GM12878 (cell line): ENCODE data around the gene BCAS2. TPM values are rescaled to one million over a fixed set of nuclear protein-coding genes. Genes with fewer than 3 reads are reported as not detected.

ENCODE experiments used
- ATAC-seq: fragments of 200-7000 bp; cut with Tn5 transposase; 3 replicates; pipeline ENCODE4 v1.9.1; 2020; ENCODE audit warnings: mild to moderate bottlenecking, moderate library complexity
- BruUV-seq: library from RNA; stranded (reverse); fragments of 400-500 nt; replicated peaks from 2 replicates; lab custom pipeline; 2021; lab: Mats Ljungman, UMichigan
- CTCF ChIA-PET: fragments of 300-600 bp; sonication (Branson Sonifier 250); formaldehyde crosslinking; extraction: SDS; loops from one replicate; lab custom pipeline; 2021; ENCODE audit warnings: inconsistent platforms; lab: Yijun Ruan, JAX
- POLR2A ChIA-PET: fragments of 350-600 bp; formaldehyde crosslinking; extraction: SDS; loops from one replicate; lab custom pipeline; 2021; ENCODE audit warnings: inconsistent platforms; lab: Charles Lee
- RAD21 ChIA-PET: fragments of 300-600 bp; sonication (Branson Sonifier 250); formaldehyde crosslinking; loops from one replicate; lab custom pipeline; 2023; ENCODE audit warnings: antibody characterized with exemption; ENCODE audit not compliant: unreplicated experiment; lab: Charles Lee
- SMC1A ChIA-PET: fragments of 300-600 bp; sonication (Branson Sonifier 250); formaldehyde crosslinking; loops from one replicate; lab custom pipeline; 2023; ENCODE audit not compliant: unreplicated experiment, uncharacterized antibody; lab: Charles Lee
- DNase-seq: peaks from one replicate; pipeline ENCODE4 v3.0.0-alpha.2; 2011; ENCODE audit warnings: low read depth, low spot score
- FAIRE-seq: peaks from 3 replicates; lab custom pipeline; 2011; peaks lifted over from hg19 to GRCh38; lab: Jason Lieb, UNC
- H2AFZ ChIP-seq: 2 replicates; pipeline ENCODE4 v1.6.0; 2011; ENCODE audit warnings: low read depth, low read length, control low read depth; ENCODE audit not compliant: control insufficient read depth
- H3K27ac ChIP-seq: 2 replicates; pipeline ENCODE4 v1.5.1; 2011; ENCODE audit warnings: control low read depth; ENCODE audit not compliant: control insufficient read depth, insufficient read depth
- H3K27me3 ChIP-seq, 2 experiments: replicated peaks in 1 of 2; 2 replicates each; pipeline versions ENCODE4 v1.6.0 to v1.6.1; 2011; ENCODE audit warnings: low read length in 1 of 2; ENCODE audit not compliant: control insufficient read depth in 2 of 2, insufficient read depth in 2 of 2
- H3K36me3 ChIP-seq, 2 experiments: 2 replicates each; pipeline ENCODE4 v1.5.1; 2011; ENCODE audit warnings: low read length in 1 of 2; ENCODE audit not compliant: control insufficient read depth in 2 of 2, insufficient read depth in 2 of 2
- H3K4me1 ChIP-seq: 2 replicates; pipeline ENCODE4 v1.6.1; 2011; ENCODE audit warnings: mild to moderate bottlenecking, low read length, moderate library complexity, mixed read lengths; ENCODE audit not compliant: control insufficient read depth, insufficient read depth
- H3K4me2 ChIP-seq: 2 replicates; pipeline ENCODE4 v1.6.0; 2011; ENCODE audit warnings: control low read depth; ENCODE audit not compliant: control insufficient read depth, insufficient read depth
- H3K4me3 ChIP-seq: fragments of 200-600 bp; sonication (generic); 2 replicates; pipeline ENCODE4 v1.5.1; 2016
- H3K79me2 ChIP-seq: 2 replicates; pipeline ENCODE4 v1.6.0; 2011; ENCODE audit warnings: low read length; ENCODE audit not compliant: control insufficient read depth, insufficient read depth
- H3K9ac ChIP-seq: 2 replicates; pipeline ENCODE4 v1.8.0; 2011; ENCODE audit warnings: low read length, control low read depth, mixed read lengths; ENCODE audit not compliant: control insufficient read depth, insufficient read depth
- H3K9me3 ChIP-seq: replicated peaks from 3 replicates; pipeline ENCODE4 v1.5.1; 2011; ENCODE audit warnings: mild to moderate bottlenecking, low read length; ENCODE audit not compliant: control insufficient read depth, insufficient read depth
- H4K20me1 ChIP-seq: 2 replicates; pipeline ENCODE4 v1.6.0; 2011; ENCODE audit not compliant: control insufficient read depth, insufficient read depth
- CEBPZ ChIP-seq: fragments of 150-350 bp; IDR thresholded peaks from 2 replicates; pipeline ENCODE4 v1.6.1; 2016; ENCODE audit warnings: low read depth, low read length
- EP300 ChIP-seq, 2 experiments: fragments of 150-350 bp in 1 of 2; IDR thresholded peaks; 2 replicates each; pipeline ENCODE4 v1.6.1; 2011 to 2012; ENCODE audit warnings: low read depth in 2 of 2, low read length in 2 of 2, borderline replicate concordance in 1 of 2, improper control_type of control experiment in 1 of 2, inconsistent platforms in 1 of 2; ENCODE audit not compliant: control insufficient read depth in 1 of 2
- MEF2B ChIP-seq: fragments of 450-650 bp; IDR thresholded peaks from 2 replicates; pipeline ENCODE4 v1.6.1; 2018; ENCODE audit warnings: mild to moderate bottlenecking, moderate library complexity; ENCODE audit not compliant: partially characterized antibody, poor library complexity, severe bottlenecking
- NFYB ChIP-seq: IDR thresholded peaks from 2 replicates; pipeline ENCODE4 v1.6.1; 2011; ENCODE audit warnings: low read depth, mild to moderate bottlenecking, low read length, improper control_type of control experiment, moderate library complexity; ENCODE audit not compliant: insufficient read depth
- PAX8 ChIP-seq: fragments of 450-650 bp; IDR thresholded peaks from 2 replicates; pipeline ENCODE4 v1.6.1; 2017; ENCODE audit warnings: mild to moderate bottlenecking, moderate library complexity
- RAD21 ChIP-seq: IDR thresholded peaks from 2 replicates; pipeline ENCODE4 v1.6.1; 2011; ENCODE audit warnings: mild to moderate bottlenecking, low read depth, low read length, moderate library complexity; ENCODE audit not compliant: insufficient read depth
- RAD51 ChIP-seq: fragments of 450-650 bp; IDR thresholded peaks from 2 replicates; pipeline ENCODE4 v1.6.1; 2016; ENCODE audit warnings: moderate library complexity, mild to moderate bottlenecking, inconsistent platforms
- RELA ChIP-seq: fragments of 450-650 bp; IDR thresholded peaks from 2 replicates; pipeline ENCODE4 v1.8.0; 2014; ENCODE audit warnings: borderline replicate concordance; ENCODE audit not compliant: partially characterized antibody
- RELB ChIP-seq: fragments of 450-650 bp; IDR thresholded peaks from 2 replicates; pipeline ENCODE4 v1.6.1; 2017; ENCODE audit warnings: low read depth, mild to moderate bottlenecking, moderate library complexity
- SREBF1 ChIP-seq: IDR thresholded peaks from 2 replicates; pipeline ENCODE4 v1.6.1; 2012; ENCODE audit warnings: mild to moderate bottlenecking, low read length
- TCF3 ChIP-seq: IDR thresholded peaks from 2 replicates; pipeline ENCODE4 v1.6.1; 2012; ENCODE audit warnings: low read depth, mild to moderate bottlenecking, low read length, borderline replicate concordance; ENCODE audit not compliant: insufficient read depth
- ZNF274 ChIP-seq: IDR thresholded peaks from one replicate; pipeline ENCODE4 v1.8.0; 2011; ENCODE audit not compliant: insufficient read length, insufficient read depth
- ZNF622 ChIP-seq: fragments of 450-650 bp; IDR thresholded peaks from 2 replicates; pipeline ENCODE4 v1.6.1; 2017; ENCODE audit warnings: mild to moderate bottlenecking, inconsistent platforms
- WGBS: methylation state at CpG from one replicate; pipeline ENCODE4 v1.1.6; 2016; ENCODE audit warnings: low lambda C conversion rate; ENCODE audit not compliant: insufficient replicate concordance, insufficient coverage; ENCODE audit errors: missing lambda C conversion rate; 5-methylcytosine and 5-hydroxymethylcytosine counted together
- in situ Hi-C: fragments of 300-500 bp; cut with MboI; formaldehyde crosslinking; loops from 9 replicates; pipeline ENCODE4 v1.14.3; 2018; ENCODE audit warnings: mixed read lengths
- intact Hi-C: fragments of 100-400 bp; cut with micrococcal nuclease; formaldehyde crosslinking; loops from one replicate; pipeline ENCODE4 v1.14.2; 2022; ENCODE audit not compliant: unreplicated experiment
- polyA plus RNA-seq, 11 experiments: library from polyadenylated mRNA; depleted of rRNA in 4 of 11; unstranded in 6 of 11; stranded (reverse) in 5 of 11; fragments of >200 nt; fragmentation: Nextera tagmentation in 4 of 11; fragmentation: Illumina TruSeq in 1 of 11; extraction: Ambion mirVana in 4 of 11; extraction: Trizol in 1 of 11; gene quantifications; 1 replicate in 1 of 11; 2 replicates in 10 of 11; pipeline versions ENCODE4 v1.2.1 to v1.2.3, GENCODE V29; 2011 to 2016; ENCODE audit warnings: inconsistent platforms in 2 of 11, missing spikeins in 2 of 11, low read depth in 1 of 11
- total RNA-seq, 4 experiments: library from RNA; depleted of rRNA in 3 of 4; stranded (reverse); fragments of >200 nt in 3 of 4; fragmentation: Illumina TruSeq in 1 of 4; extraction: Trizol in 1 of 4; gene quantifications; 2 replicates each; pipeline versions ENCODE4 v1.2.1 to v1.2.3, GENCODE V29; 2013 to 2021
- TF ChIP-seq, protein P1 (sequence below): fragments of 450-650 bp; IDR thresholded peaks from 2 replicates; pipeline ENCODE4 v1.6.1; 2016; ENCODE audit warnings: mild to moderate bottlenecking
- TF ChIP-seq, protein P2 (sequence below): fragments of 450-650 bp; formaldehyde crosslinking; IDR thresholded peaks from 2 replicates; pipeline ENCODE4 v1.4.0; 2022; ENCODE audit warnings: mild to moderate bottlenecking, moderate library complexity

The BCAS2 gene
- total and polyA plus RNA-seq, 10 of the 15 experiments (the other 5 are each of a cell fraction or from before 2014, with no cell fraction given) = 37.3 to 129 (median 60.7) TPM

DNA sequence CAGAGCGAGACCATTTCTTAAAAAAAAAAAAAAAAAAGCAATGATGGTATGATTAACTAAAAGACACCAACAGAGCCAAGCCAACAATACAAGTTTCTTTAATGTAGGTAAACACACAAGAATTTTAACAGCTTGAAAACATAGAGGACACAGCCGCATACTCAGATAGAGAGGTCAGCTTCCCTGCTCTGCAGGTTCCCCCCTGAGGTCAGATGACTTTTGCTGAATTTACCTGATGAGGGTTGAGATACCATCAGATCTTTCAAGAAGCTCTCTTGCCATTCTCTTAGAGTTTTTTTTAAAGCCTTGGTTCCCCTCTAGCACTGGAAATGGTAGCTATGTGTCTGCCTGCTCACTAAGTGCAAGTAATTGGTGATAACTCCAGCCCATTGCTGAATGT lies 31.1 kb downstream of the BCAS2 start:
- H3K4me2 ChIP-seq = no peak overlapping the region
- no peaks in the 10 kb centered on the region for H3K79me2 ChIP-seq
- BruUV-seq = no TSS peak
- H3K4me1 ChIP-seq = no peaks in the 10 kb centered on the region
- POLR2A ChIA-PET = no interaction called here
- H2AFZ ChIP-seq = no peak overlapping the region
- WGBS = 100% methylated on average over 2 of the region's 2 CpGs
- DNase-seq = no peak
- in situ Hi-C loops (loop anchor here (10.0 kb wide), 1 partner anchor 576 kb away; the partner anchor contains the start of gene OLFML3), intact Hi-C loops (no loop called here)
- no peak overlapping the region for H3K9ac ChIP-seq
- H3K27me3 ChIP-seq = no peaks in the 10 kb centered on the region
- no peak overlapping the region for H3K4me3 ChIP-seq
- no peaks in the 10 kb centered on the region for H3K9me3 ChIP-seq
- CTCF ChIA-PET = no interaction called here
- no peaks in the 10 kb centered on the region for H4K20me1 ChIP-seq
- RAD21 ChIA-PET = interaction anchor here (1.4 kb wide), 1 partner anchor 9 kb away, joined by 4 read pairs; no protein-coding TSS in a partner anchor
- H3K36me3 ChIP-seq = no peaks in the 10 kb centered on the region
- no peak for ATAC-seq
- FAIRE-seq = no peak
- no peak overlapping the region for H3K27ac ChIP-seq
- SMC1A ChIA-PET = interaction anchor here (0.6 to 1.3 kb wide), 2 partner anchors 44 to 82 kb away, joined by 3 read pairs; no protein-coding TSS in a partner anchor
- TF ChIP-seq TCF3 = no peak
- TF ChIP-seq, protein P1, sequence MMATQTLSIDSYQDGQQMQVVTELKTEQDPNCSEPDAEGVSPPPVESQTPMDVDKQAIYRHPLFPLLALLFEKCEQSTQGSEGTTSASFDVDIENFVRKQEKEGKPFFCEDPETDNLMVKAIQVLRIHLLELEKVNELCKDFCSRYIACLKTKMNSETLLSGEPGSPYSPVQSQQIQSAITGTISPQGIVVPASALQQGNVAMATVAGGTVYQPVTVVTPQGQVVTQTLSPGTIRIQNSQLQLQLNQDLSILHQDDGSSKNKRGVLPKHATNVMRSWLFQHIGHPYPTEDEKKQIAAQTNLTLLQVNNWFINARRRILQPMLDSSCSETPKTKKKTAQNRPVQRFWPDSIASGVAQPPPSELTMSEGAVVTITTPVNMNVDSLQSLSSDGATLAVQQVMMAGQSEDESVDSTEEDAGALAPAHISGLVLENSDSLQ = no peak
- TF ChIP-seq, protein P2, sequence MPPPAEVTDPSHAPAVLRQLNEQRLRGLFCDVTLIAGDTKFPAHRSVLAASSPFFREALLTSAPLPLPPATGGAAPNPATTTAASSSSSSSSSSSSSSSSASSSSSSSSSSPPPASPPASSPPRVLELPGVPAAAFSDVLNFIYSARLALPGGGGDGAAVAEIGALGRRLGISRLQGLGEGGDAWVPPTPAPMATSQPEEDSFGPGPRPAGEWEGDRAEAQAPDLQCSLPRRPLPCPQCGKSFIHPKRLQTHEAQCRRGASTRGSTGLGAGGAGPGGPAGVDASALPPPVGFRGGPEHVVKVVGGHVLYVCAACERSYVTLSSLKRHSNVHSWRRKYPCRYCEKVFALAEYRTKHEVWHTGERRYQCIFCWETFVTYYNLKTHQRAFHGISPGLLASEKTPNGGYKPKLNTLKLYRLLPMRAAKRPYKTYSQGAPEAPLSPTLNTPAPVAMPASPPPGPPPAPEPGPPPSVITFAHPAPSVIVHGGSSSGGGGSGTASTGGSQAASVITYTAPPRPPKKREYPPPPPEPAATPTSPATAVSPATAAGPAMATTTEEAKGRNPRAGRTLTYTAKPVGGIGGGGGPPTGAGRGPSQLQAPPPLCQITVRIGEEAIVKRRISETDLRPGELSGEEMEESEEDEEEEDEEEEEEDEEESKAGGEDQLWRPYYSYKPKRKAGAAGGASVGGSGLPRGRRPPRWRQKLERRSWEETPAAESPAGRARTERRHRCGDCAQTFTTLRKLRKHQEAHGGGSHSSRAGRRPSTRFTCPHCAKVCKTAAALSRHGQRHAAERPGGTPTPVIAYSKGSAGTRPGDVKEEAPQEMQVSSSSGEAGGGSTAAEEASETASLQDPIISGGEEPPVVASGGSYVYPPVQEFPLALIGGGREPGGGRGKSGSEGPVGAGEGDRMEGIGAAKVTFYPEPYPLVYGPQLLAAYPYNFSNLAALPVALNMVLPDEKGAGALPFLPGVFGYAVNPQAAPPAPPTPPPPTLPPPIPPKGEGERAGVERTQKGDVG = no peak
- TF ChIP-seq RELB = no peak
- no peak for TF ChIP-seq CEBPZ
- TF ChIP-seq MEF2B = no peak
- no peak for TF ChIP-seq PAX8
- no peak for TF ChIP-seq SREBF1
- TF ChIP-seq EP300 (IDR thresholded peaks at IDR 0.05; ENCODE audit: borderline replicate concordance in 1 of 2, control insufficient read depth in 1 of 2, low read depth in 2 of 2, low read length in 2 of 2) = no peak
- TF ChIP-seq ZNF622 = no peak
- no peak for TF ChIP-seq RELA
- TF ChIP-seq ZNF274 = no peak
- no peak for TF ChIP-seq RAD51
- TF ChIP-seq RAD21 = no peak
- no peak for TF ChIP-seq NFYB
